DND-41 (cell line): ENCODE measurements around the gene THSD4.

ENCODE experiments used
- ATAC-seq: fragments of 200-7000 bp; cut with Tn5 transposase; 3 replicates; pipeline ENCODE4 v1.9.1; 2021; ENCODE audit warnings: low read depth; ENCODE audit not compliant: insufficient read depth
- DNase-seq: peaks from one replicate; pipeline ENCODE4 v3.0.0-alpha.2; 2020
- H2AFZ ChIP-seq: 2 replicates; pipeline ENCODE4 v1.6.0; 2012; ENCODE audit warnings: low read depth, low read length
- H3K27ac ChIP-seq: 2 replicates; pipeline ENCODE4 v1.5.1; 2012; ENCODE audit warnings: low read length, inconsistent platforms
- H3K27me3 ChIP-seq: fragments of 200-600 bp; sonication (generic); 2 replicates; pipeline ENCODE4 v1.6.0; 2012; ENCODE audit warnings: low read length, mild to moderate bottlenecking, inconsistent platforms; ENCODE audit not compliant: insufficient read depth, poor library complexity
- H3K36me3 ChIP-seq: 2 replicates; pipeline ENCODE4 v1.5.1; 2012; ENCODE audit warnings: low read length, inconsistent platforms; ENCODE audit not compliant: insufficient read depth
- H3K4me1 ChIP-seq: 2 replicates; pipeline ENCODE4 v1.5.1; 2012; ENCODE audit warnings: mild to moderate bottlenecking, low read length; ENCODE audit not compliant: insufficient read depth
- H3K4me2 ChIP-seq: 2 replicates; pipeline ENCODE4 v1.6.0; 2012; ENCODE audit warnings: mild to moderate bottlenecking, moderate library complexity, low read length, inconsistent platforms; ENCODE audit not compliant: insufficient read depth
- H3K4me3 ChIP-seq, 2 experiments: fragments of 200-600 bp in 1 of 2; shearing (Covaris generic) in 1 of 2; 2 replicates each; pipeline ENCODE4 v1.5.1; 2012 to 2016; ENCODE audit warnings: inconsistent platforms in 2 of 2, low read length in 2 of 2, mild to moderate bottlenecking in 2 of 2, low read depth in 1 of 2, moderate library complexity in 1 of 2
- H3K79me2 ChIP-seq: 2 replicates; pipeline ENCODE4 v1.6.0; 2012; ENCODE audit warnings: low read length, inconsistent platforms; ENCODE audit not compliant: insufficient read depth
- H3K9ac ChIP-seq: 2 replicates; pipeline ENCODE4 v1.6.0; 2012; ENCODE audit warnings: low read depth, mild to moderate bottlenecking, inconsistent platforms, low read length, moderate library complexity
- H3K9me3 ChIP-seq: 2 replicates; pipeline ENCODE4 v1.5.1; 2012; ENCODE audit warnings: low read length, moderate library complexity, mild to moderate bottlenecking, inconsistent platforms; ENCODE audit not compliant: insufficient read depth, severe bottlenecking
- H4K20me1 ChIP-seq: 2 replicates; pipeline ENCODE4 v1.6.0; 2012; ENCODE audit warnings: low read length; ENCODE audit not compliant: insufficient read depth
- EZH2 ChIP-seq: IDR thresholded peaks from 3 replicates; pipeline ENCODE4 v1.6.1; 2012; ENCODE audit warnings: borderline replicate concordance, low read depth, mild to moderate bottlenecking, moderate library complexity, low read length, inconsistent platforms; ENCODE audit not compliant: severe bottlenecking
- TF ChIP-seq, protein P1 (sequence below): IDR thresholded peaks from 2 replicates; pipeline ENCODE4 v1.5.1; 2012; ENCODE audit warnings: borderline replicate concordance, low read length, moderate library complexity, mild to moderate bottlenecking; ENCODE audit not compliant: poor library complexity, severe bottlenecking; ENCODE audit errors: extremely low read depth

Gene THSD4

GRCh38 chr15:71662306-71662705 is 547.0 kb downstream of the THSD4 start:
- Histone ChIP-seq H3K27ac (no peak overlapping the region), H3K4me3 (no peak overlapping the region), H2AFZ (no peak overlapping the region), H3K4me1 (no peaks in the 10 kb centered on the region), H4K20me1 (no peaks in the 10 kb centered on the region), H3K9ac (no peak overlapping the region), H3K27me3 (no peaks in the 10 kb centered on the region), H3K9me3 (no peaks in the 10 kb centered on the region), H3K79me2 (no peaks in the 10 kb centered on the region), H3K4me2 (no peak overlapping the region), H3K36me3 (no peaks in the 10 kb centered on the region)
- ATAC-seq (no peak), DNase-seq (no peak)
- TF ChIP-seq EZH2: no peak
- TF ChIP-seq, protein P1, sequence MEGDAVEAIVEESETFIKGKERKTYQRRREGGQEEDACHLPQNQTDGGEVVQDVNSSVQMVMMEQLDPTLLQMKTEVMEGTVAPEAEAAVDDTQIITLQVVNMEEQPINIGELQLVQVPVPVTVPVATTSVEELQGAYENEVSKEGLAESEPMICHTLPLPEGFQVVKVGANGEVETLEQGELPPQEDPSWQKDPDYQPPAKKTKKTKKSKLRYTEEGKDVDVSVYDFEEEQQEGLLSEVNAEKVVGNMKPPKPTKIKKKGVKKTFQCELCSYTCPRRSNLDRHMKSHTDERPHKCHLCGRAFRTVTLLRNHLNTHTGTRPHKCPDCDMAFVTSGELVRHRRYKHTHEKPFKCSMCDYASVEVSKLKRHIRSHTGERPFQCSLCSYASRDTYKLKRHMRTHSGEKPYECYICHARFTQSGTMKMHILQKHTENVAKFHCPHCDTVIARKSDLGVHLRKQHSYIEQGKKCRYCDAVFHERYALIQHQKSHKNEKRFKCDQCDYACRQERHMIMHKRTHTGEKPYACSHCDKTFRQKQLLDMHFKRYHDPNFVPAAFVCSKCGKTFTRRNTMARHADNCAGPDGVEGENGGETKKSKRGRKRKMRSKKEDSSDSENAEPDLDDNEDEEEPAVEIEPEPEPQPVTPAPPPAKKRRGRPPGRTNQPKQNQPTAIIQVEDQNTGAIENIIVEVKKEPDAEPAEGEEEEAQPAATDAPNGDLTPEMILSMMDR: no peak

DNA sequence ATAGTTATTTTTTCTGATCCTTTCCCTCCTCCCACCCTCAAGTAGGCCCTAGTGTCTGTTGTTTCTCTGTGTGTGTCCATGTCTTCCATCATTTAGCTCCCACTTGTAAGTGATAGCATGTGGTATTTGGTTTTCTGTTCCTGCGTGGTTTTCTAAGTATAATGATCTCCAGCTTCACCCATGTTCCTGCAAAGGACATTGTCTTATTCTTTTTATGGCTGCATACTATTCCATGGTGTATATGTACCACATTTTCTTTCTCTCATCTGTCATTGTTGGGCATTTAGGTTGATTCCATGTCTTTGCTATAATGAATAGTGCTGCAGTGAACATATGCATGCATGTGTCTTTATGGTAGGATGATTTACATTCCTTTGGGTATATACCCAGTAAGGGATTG is 549.4 kb downstream of the THSD4 start:
- Histone ChIP-seq H3K27me3 (no peaks in the 10 kb centered on the region), H3K27ac (no peak overlapping the region), H3K79me2 (no peaks in the 10 kb centered on the region), H2AFZ (no peak overlapping the region), H3K4me2 (no peak overlapping the region), H4K20me1 (no peaks in the 10 kb centered on the region), H3K9me3 (no peaks in the 10 kb centered on the region), H3K36me3 (no peaks in the 10 kb centered on the region), H3K9ac (no peak overlapping the region), H3K4me1 (no peaks in the 10 kb centered on the region), H3K4me3 (no peak overlapping the region)
- no peak for ATAC-seq
- TF ChIP-seq EZH2: no peak
- TF ChIP-seq, protein P1: no peak
- no peak for DNase-seq

- Histone ChIP-seq H3K36me3 (no peaks in the 10 kb centered on the region), H3K9me3 (no peaks in the 10 kb centered on the region), H3K4me1 (no peaks in the 10 kb centered on the region), H3K79me2 (no peaks in the 10 kb centered on the region), H4K20me1 (no peaks in the 10 kb centered on the region), H3K27me3 (no peaks in the 10 kb centered on the region), H3K27ac (no peak overlapping the region), H2AFZ (no peak overlapping the region), H3K9ac (no peak overlapping the region), H3K4me2 (no peak overlapping the region), H3K4me3 (no peak overlapping the region)
- ATAC-seq: no peak
- TF ChIP-seq, protein P1: no peak
- TF ChIP-seq EZH2: no peak
- no peak for DNase-seq
Observed at GRCh38 chr15:71666763-71667620, 551.7 kb downstream of the THSD4 start.
